DMS 273 treated with DMSO at 0.1 percent for 48 hours (cell line): ENCODE results near the gene CSTB.

Experiments
- DNase-seq: peaks from one replicate; lab custom pipeline; 2025; lab: John Stamatoyannopoulos, UW

The CSTB gene

GRCh38 chr21:43810505-43811261, 34.6 kb upstream of the CSTB start:
- DNase-seq, result peak; percentile 36

GRCh38 chr21:43809853-43810504, 33.9 kb upstream of the CSTB start:
- DNase-seq, result peak; percentile 8

- DNase-seq, result no peak
Measured at GRCh38 chr21:43809346-43809799, 33.3 kb upstream of the CSTB start.

GRCh38 chr21:43808832-43809251, 32.7 kb upstream of the CSTB start:
- DNase-seq, result no peak

- DNase-seq, result no peak
Measured at GRCh38 chr21:43808367-43808766, 32.3 kb upstream of the CSTB start.

GRCh38 chr21:43806017-43806710, 30.1 kb upstream of the CSTB start:
- DNase-seq, result no peak

- no peak for DNase-seq
Measured at GRCh38 chr21:43805275-43805800, 29.2 kb upstream of the CSTB start.

- DNase-seq, result no peak
Measured at GRCh38 chr21:43803558-43804300, 27.6 kb upstream of the CSTB start.

- no peak for DNase-seq
Measured at GRCh38 chr21:43802713-43803313, 26.7 kb upstream of the CSTB start.

GRCh38 chr21:43801006-43801783, 25.1 kb upstream of the CSTB start:
- DNase-seq, result no peak

- no peak for DNase-seq
Measured at GRCh38 chr21:43800566-43800965, 24.5 kb upstream of the CSTB start.

GRCh38 chr21:43800124-43800523, 24.0 kb upstream of the CSTB start:
- no peak for DNase-seq

- no peak for DNase-seq
Measured at GRCh38 chr21:43799301-43799840, 23.3 kb upstream of the CSTB start.

- DNase-seq, result no peak
Measured at GRCh38 chr21:43797925-43798715, 22.0 kb upstream of the CSTB start.

GRCh38 chr21:43797415-43797814, 21.3 kb upstream of the CSTB start:
- no peak for DNase-seq

GRCh38 chr21:43794857-43795256, 18.7 kb upstream of the CSTB start:
- DNase-seq, result no peak

- no peak for DNase-seq
Measured at GRCh38 chr21:43794311-43794710, 18.2 kb upstream of the CSTB start.

- DNase-seq, result no peak
Measured at GRCh38 chr21:43793243-43793642, 17.1 kb upstream of the CSTB start.

- DNase-seq, result no peak
Measured at GRCh38 chr21:43792406-43792805, 16.3 kb upstream of the CSTB start.
